GM12875 (cell line): ENCODE measurements around the gene STX8.
"Not testable (repeated sequence)": the region's sequence is repeated elsewhere in the genome, so short reads cannot be mapped to it uniquely, and the experiment has no call there.

Experiments used
- H3K4me3 ChIP-seq: one replicate; pipeline ENCODE4 v1.5.1; 2011; ENCODE audit warnings: low read depth, low read length, control low read depth
- TF ChIP-seq, protein P1 (sequence below): IDR thresholded peaks from 2 replicates; pipeline ENCODE4 v1.5.1; 2011; ENCODE audit warnings: low read depth, mild to moderate bottlenecking, control low read depth, inconsistent platforms, low read length, moderate library complexity, borderline replicate concordance; ENCODE audit not compliant: insufficient read depth

Gene STX8

DNA sequence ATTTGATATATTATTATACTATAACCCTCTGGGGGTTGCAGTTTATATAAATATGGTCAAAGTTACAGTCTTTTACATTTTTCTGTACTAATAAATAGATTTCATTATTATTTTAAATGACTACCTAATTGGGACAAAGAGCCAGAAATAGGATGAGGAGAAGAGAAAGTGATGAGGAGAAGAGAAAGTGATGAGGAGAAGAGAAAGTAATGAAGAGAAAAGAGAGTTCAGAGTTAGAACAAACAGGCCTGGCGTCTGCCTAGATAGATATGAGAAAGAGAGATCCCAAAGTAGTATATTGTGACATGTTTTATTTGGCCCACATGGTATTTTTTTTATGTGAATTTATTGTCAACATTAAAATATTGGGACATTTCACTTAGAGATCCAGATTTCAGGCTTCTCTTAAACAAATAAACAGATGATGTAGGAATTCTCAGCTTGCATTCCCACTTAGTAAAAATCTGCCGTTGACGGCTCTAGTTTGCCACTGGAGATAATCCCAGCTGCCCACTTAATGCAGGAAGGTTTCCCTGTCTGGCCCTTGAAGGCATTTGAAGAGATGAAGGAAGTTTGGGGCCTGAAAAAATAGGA, 210.7 kb downstream of the STX8 start:
- H3K4me3 ChIP-seq, result no peak overlapping the region
- TF ChIP-seq, protein P1, sequence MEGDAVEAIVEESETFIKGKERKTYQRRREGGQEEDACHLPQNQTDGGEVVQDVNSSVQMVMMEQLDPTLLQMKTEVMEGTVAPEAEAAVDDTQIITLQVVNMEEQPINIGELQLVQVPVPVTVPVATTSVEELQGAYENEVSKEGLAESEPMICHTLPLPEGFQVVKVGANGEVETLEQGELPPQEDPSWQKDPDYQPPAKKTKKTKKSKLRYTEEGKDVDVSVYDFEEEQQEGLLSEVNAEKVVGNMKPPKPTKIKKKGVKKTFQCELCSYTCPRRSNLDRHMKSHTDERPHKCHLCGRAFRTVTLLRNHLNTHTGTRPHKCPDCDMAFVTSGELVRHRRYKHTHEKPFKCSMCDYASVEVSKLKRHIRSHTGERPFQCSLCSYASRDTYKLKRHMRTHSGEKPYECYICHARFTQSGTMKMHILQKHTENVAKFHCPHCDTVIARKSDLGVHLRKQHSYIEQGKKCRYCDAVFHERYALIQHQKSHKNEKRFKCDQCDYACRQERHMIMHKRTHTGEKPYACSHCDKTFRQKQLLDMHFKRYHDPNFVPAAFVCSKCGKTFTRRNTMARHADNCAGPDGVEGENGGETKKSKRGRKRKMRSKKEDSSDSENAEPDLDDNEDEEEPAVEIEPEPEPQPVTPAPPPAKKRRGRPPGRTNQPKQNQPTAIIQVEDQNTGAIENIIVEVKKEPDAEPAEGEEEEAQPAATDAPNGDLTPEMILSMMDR, result no peak

DNA sequence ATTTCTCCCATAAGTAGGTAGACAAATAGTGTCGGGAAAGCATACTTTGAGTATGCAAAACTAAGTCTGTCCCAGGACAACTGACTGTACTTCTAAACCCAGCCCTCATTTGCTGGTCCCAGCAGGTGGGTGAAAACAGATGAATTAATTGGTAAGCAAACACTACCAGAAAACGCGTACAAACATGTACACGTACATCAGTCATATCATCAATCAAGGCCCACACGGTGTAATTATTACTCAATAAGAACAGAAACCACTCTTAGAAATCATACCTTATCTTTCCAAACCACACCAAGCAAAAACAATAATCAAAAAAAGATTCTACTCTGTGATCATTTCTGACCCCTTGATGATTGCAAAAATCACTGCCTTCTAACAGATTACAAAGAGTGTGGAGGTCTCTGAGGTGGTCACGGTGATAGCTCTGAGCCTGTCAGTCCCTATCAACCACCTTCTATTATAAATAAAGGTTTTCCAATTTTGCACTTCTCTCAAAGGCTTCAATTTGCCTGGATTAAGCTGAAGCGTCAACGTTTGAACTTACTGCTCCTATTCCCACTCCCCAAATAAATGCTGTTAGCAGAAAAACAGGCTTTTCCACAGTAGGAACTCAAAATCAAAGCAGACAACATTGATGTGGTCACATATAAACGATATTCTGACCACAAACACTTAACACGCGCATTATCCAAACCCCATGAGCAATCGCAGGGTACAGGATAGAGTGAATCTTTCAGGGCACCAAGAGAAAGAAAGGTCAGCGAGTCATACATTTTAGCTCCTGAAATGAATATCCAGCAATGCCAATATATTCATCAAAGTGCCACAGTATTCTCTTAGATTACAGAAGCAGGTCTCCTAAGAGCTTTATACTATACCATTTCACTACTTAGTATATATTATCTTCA, 211.9 kb downstream of the STX8 start:
- TF ChIP-seq, protein P1, result no peak
- no peak overlapping the region for H3K4me3 ChIP-seq

DNA sequence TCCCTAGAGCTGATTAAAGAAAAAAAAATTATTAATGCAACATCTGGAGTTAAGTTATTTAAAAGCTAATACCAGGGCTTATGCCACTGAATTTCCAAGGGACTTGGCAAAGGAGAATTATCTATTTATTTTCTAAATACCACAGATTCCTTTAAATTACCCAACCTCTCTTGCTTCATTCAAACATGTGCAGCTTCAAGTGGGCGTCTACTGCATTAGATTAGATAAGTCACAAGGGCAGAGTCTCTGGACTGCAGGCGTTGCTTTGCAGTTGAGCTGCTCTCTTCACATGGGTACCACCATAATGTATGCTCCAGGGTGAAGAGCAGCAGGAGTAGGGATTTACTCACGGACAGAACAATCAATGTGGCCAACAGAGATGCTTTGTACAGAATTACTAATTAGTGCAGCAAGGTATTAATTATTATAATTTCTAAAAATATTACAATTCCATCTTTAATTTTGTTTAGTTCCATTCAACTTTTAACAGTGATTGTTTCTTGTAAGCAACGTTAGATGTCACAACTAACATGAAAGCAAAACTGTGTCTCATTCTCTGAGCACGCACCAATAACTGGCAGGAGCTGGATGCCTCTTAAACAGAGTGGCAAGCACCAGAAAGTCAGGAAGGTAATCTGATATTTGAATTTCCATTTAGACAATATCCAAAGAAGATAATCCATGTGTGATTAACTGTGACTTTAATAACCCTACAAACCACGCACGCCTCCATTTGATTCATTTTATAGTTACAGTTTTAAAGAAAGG, 214.2 kb downstream of the STX8 start:
- no peak overlapping the region for H3K4me3 ChIP-seq
- TF ChIP-seq, protein P1, result no peak

DNA sequence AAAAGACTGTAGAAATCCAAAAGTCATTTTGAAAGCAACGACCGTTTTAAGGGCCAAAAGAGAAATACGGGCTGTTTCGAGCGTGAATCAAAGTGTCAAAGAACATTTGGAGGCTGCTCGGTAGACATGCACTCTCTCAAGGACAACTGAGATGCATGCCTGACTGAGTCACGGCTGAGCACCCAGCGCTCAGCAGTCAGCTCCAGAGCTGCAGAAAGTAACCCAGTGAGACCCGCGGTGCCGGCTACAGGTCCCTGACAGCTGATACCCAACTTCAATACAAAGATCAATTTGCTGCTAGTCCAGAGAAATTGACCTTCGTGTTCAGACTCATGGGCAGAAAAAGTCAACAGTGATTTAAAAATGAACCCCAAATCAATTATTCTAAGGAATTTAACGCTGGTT, 214.9 kb downstream of the STX8 start:
- H3K4me3 ChIP-seq, result no peak overlapping the region
- TF ChIP-seq, protein P1, result no peak

DNA sequence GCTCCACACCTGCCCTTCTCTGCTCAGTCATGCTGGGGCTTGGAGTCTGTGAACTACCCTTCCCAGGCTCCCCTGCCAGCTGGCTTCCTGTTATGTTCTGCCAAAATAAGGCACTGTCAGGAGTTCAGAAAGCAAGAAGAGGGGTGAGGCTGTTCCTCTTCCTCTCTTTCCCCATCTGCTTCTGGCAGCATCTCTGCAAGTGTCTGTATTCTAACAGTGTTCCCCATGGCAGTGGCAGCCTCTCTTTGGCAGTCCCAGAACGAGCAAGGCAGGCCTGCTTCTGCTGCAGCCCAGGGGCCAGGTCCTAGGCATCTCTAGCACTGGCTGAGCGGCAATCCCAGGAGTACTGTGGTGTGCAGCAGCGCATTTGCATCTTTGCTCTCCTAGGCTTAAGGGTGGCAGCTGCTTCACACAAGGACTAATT, 219.1 kb downstream of the STX8 start:
- TF ChIP-seq, protein P1, result no peak
- no peak overlapping the region for H3K4me3 ChIP-seq

DNA sequence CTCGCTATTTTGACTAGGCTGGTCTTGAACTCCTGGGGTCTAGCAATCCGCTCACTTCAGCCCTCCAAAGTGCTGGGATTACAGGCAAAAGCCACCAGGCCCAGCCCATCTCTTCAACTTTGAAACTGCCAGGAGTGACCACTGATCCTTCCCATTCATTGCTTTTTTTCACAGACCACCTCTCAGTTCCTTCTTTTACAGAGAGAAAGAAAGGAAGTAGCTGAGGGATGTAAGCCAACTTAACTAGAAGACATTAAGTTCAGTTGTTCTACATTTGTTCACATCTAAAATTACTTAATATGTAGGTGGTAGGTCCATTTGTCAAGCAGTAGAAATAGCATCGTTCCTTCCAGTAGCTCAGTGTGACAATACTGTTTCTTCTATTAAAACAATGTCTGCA, 219.8 kb downstream of the STX8 start:
- TF ChIP-seq, protein P1, result no peak
- H3K4me3 ChIP-seq, result no peak overlapping the region

DNA sequence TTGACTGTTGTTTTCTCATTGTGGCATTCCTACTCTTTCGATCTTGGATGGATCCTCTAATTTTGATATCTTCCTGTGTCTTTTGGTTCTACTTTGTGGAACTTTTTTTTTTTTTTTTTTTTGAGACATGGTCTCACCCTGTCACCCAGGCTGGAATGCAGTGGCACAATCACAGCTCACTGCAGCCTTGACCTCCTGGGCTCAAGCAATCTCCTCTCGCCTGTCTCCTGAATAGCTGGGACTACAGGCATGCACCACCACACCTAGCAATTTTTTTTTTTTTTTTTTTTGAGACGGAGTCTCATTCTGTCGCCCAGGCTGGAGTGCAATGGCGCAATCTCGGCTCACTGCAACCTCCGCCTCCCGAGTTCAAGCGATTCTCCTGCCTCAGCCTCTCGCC, 220.4 kb downstream of the STX8 start:
- not testable (repeated sequence) for H3K4me3 ChIP-seq
